A673 (cell line): Measurements from ENCODE around the gene HOXC5. TPM values are rescaled to one million over a fixed set of nuclear protein-coding genes. Genes with fewer than 3 reads are reported as not detected.

Source experiments
- BruUV-seq: library from RNA; stranded (reverse); fragments of 400-500 nt; replicated peaks from 2 replicates; lab custom pipeline; 2021; lab: Mats Ljungman, UMichigan
- CTCF ChIA-PET: fragments of 300-600 bp; sonication (Branson Sonifier 250); formaldehyde crosslinking; loops from one replicate; lab custom pipeline; 2022; ENCODE audit warnings: antibody characterized with exemption; lab: Charles Lee
- POLR2A ChIA-PET: fragments of 300-600 bp; sonication (Branson Sonifier 250); formaldehyde crosslinking; loops from one replicate; lab custom pipeline; 2022; ENCODE audit warnings: antibody characterized with exemption; ENCODE audit not compliant: low non-redundant PET; lab: Charles Lee
- DNase-seq: peaks from one replicate; pipeline ENCODE4 v3.0.0-alpha.2; 2015; ENCODE audit warnings: low spot score
- H3K27ac ChIP-seq: fragments of 200-600 bp; sonication (generic); 2 replicates; pipeline ENCODE4 v1.5.1; 2016; ENCODE audit warnings: mixed run types, low read depth, mild to moderate bottlenecking, mixed read lengths, antibody characterized with exemption, low read length; ENCODE audit not compliant: poor library complexity, severe bottlenecking
- H3K27me3 ChIP-seq: fragments of 200-600 bp; sonication (generic); replicated peaks from 2 replicates; pipeline ENCODE4 v1.6.1; 2017; ENCODE audit warnings: mixed run types, low read depth, mild to moderate bottlenecking, mixed read lengths, antibody characterized with exemption, low read length; ENCODE audit not compliant: insufficient read depth, poor library complexity
- H3K36me3 ChIP-seq: fragments of 200-600 bp; sonication (generic); 2 replicates; pipeline ENCODE4 v1.6.1; 2016; ENCODE audit warnings: mixed run types, mild to moderate bottlenecking, mixed read lengths, antibody characterized with exemption, low read length; ENCODE audit not compliant: insufficient read depth, poor library complexity, severe bottlenecking
- H3K4me1 ChIP-seq: fragments of 200-600 bp; sonication (generic); 2 replicates; pipeline ENCODE4 v1.6.1; 2017; ENCODE audit warnings: mixed run types, mild to moderate bottlenecking, mixed read lengths, antibody characterized with exemption, low read length; ENCODE audit not compliant: insufficient read depth, poor library complexity, severe bottlenecking
- H3K4me3 ChIP-seq: fragments of 200-600 bp; sonication (generic); 2 replicates; pipeline ENCODE4 v1.5.1; 2016; ENCODE audit warnings: low read depth, mixed run types, mild to moderate bottlenecking, mixed read lengths, low read length; ENCODE audit not compliant: poor library complexity, severe bottlenecking
- H3K9me3 ChIP-seq: fragments of 200-600 bp; sonication (generic); 2 replicates; pipeline ENCODE4 v1.6.1; 2016; ENCODE audit warnings: mixed run types, low read depth, mild to moderate bottlenecking, mixed read lengths, antibody characterized with exemption, low read length; ENCODE audit not compliant: poor library complexity, severe bottlenecking
- EZH2 ChIP-seq: fragments of 200-600 bp; sonication (generic); IDR thresholded peaks from 2 replicates; pipeline ENCODE4 v1.6.1; 2017; ENCODE audit warnings: borderline replicate concordance, low read depth, mild to moderate bottlenecking, mixed read lengths, antibody characterized with exemption, low read length; ENCODE audit not compliant: poor library complexity, severe bottlenecking
- intact Hi-C: fragments of 100-400 bp; cut with micrococcal nuclease; formaldehyde crosslinking; loops from one replicate; pipeline ENCODE4 v1.10.0; 2022; ENCODE audit not compliant: unreplicated experiment
- total RNA-seq: library from RNA; stranded (reverse); gene quantifications from 2 replicates; pipeline ENCODE4 v1.2.3, GENCODE V29; 2021
- TF ChIP-seq, protein P1 (sequence below): fragments of 300-800, 200-600 bp; sonication (generic); conservative IDR thresholded peaks from 2 replicates; pipeline ENCODE4 v1.5.1; 2017; ENCODE audit warnings: low read depth, mild to moderate bottlenecking, antibody characterized with exemption, low read length, moderate library complexity, mixed read lengths

The HOXC5 gene
- total RNA-seq, 1 experiment from 2014 or later = 1.9 TPM

DNA sequence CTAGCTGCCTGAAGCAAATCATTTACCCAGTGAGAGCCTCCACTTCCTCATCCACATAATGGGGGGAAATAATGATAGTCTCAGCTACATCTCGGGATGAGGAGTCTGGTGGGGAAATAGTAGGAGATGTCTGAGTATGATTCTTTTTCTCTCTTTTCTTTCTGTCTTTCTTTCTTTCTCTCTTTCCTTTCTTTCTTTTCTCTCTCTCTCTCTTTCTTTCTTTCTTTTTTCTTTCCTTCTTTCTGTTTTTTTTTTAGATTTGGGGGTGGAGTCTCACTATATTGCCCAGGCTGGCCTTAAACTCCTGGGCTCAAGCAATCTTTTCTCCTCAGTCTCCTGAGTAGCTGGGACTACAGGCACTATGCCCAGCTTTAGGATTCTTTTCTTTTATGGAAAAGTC, 33.6 kb downstream of the HOXC5 start:
- no peaks in the 10 kb centered on the region for H3K9me3 ChIP-seq
- no peaks in the 10 kb centered on the region for H3K36me3 ChIP-seq
- POLR2A ChIA-PET = no interaction called here
- no peaks in the 10 kb centered on the region for H3K4me1 ChIP-seq
- intact Hi-C loops = no loop called here
- no TSS peak for BruUV-seq
- CTCF ChIA-PET = interaction anchor here (0.8 kb wide), 1 partner anchor 176 kb away, joined by 5 read pairs; no protein-coding TSS in a partner anchor
- H3K4me3 ChIP-seq = no peak overlapping the region
- TF ChIP-seq EZH2 = no peak
- TF ChIP-seq, protein P1, sequence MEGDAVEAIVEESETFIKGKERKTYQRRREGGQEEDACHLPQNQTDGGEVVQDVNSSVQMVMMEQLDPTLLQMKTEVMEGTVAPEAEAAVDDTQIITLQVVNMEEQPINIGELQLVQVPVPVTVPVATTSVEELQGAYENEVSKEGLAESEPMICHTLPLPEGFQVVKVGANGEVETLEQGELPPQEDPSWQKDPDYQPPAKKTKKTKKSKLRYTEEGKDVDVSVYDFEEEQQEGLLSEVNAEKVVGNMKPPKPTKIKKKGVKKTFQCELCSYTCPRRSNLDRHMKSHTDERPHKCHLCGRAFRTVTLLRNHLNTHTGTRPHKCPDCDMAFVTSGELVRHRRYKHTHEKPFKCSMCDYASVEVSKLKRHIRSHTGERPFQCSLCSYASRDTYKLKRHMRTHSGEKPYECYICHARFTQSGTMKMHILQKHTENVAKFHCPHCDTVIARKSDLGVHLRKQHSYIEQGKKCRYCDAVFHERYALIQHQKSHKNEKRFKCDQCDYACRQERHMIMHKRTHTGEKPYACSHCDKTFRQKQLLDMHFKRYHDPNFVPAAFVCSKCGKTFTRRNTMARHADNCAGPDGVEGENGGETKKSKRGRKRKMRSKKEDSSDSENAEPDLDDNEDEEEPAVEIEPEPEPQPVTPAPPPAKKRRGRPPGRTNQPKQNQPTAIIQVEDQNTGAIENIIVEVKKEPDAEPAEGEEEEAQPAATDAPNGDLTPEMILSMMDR = no peak
- DNase-seq = no peak
- no peak overlapping the region for H3K27ac ChIP-seq
- no peaks in the 10 kb centered on the region for H3K27me3 ChIP-seq

DNA sequence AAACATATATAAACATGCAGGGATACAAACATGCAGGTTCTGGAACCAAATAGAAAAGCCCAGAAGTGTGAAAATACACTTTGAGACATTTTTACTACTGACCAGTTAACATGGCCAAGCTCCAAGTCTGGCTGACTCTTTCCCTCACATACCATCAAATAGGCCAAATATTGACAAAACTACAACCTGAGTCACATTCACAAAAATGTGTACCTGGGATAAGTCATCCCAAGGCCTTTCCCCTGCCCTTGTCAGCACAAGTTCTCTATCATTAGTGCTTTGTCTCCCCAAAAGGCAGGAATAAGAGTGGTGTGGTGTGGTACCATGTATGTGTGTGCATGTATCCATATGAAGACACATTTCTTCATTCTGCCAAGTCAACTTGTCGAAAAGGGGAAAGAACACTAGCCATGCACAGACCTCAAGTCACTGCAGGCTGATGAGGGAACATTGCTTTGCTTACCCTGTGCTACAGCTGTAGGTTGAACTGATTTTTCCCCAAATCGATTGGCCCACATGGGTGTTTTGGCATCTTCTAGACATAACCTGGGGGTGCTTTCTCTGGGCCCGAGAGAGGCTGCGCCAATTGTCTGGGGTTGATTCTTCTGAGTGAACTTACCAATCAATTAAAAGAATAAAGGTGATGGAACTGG, 35.7 kb downstream of the HOXC5 start:
- CTCF ChIA-PET = no interaction called here
- Histone ChIP-seq H3K4me1 (no peaks in the 10 kb centered on the region), H3K27ac (no peak overlapping the region), H3K27me3 (no peaks in the 10 kb centered on the region), H3K4me3 (no peak overlapping the region), H3K9me3 (no peaks in the 10 kb centered on the region), H3K36me3 (no peaks in the 10 kb centered on the region)
- POLR2A ChIA-PET = interaction anchor here (0.7 kb wide), 1 partner anchor 75 kb away, joined by 4 read pairs; no protein-coding TSS in a partner anchor
- no peak for DNase-seq
- no TSS peak for BruUV-seq
- no peak for TF ChIP-seq EZH2
- TF ChIP-seq, protein P1 = no peak
- intact Hi-C loops = no loop called here

DNA sequence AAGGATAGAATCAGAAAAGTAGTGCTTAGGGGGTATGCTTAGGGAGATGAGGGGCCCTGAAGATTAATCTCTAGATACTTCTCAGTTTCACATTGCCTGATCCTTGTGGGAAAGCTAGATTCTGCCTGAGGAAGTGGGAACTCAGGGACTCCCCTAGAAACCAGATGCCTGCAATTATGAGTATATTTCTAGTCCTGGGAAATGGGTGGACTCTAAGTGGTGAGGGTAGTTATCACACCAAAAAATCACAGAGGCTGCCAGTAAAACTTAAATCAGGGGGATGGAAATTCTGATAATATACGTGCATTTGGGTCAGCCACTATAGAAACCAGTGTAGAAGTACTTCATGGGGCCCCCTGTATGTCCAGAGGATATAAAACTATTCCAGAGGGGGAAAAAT, 39.1 kb downstream of the HOXC5 start:
- TF ChIP-seq EZH2 = no peak
- TF ChIP-seq, protein P1 = no peak
- no peaks in the 10 kb centered on the region for H3K27me3 ChIP-seq
- no peaks in the 10 kb centered on the region for H3K36me3 ChIP-seq
- no peaks in the 10 kb centered on the region for H3K4me1 ChIP-seq
- ChIA-PET CTCF (interaction anchor here (0.6 kb wide), 1 partner anchor 253 kb away, joined by 3 read pairs; the partner anchor contains the start of gene COPZ1), POLR2A (no interaction called here)
- no peak overlapping the region for H3K27ac ChIP-seq
- no peak overlapping the region for H3K4me3 ChIP-seq
- intact Hi-C loops = no loop called here
- no peak for DNase-seq
- no peaks in the 10 kb centered on the region for H3K9me3 ChIP-seq
- BruUV-seq = no TSS peak
